HG03135 (cell line): ENCODE measurements around the gene LY6G6C.

Source experiments
- ATAC-seq: cut with Tn5 transposase; IDR thresholded peaks from one replicate; pipeline ENCODE4 v1.9.1; 2021; ENCODE audit warnings: mild to moderate bottlenecking, moderate library complexity; ENCODE audit not compliant: unreplicated experiment

Gene LY6G6C

GRCh38 chr6:31721351-31722020 is at the start of gene LY6G6C:
LY6G6C (minus strand) TSS chr6:31721746; CDS start chr6:31721679, 67 bp downstream.
- ATAC-seq = no peak

- ATAC-seq = no peak
Observed at GRCh38 chr6:31770860-31771259, 49.3 kb upstream of the LY6G6C start.

- no peak for ATAC-seq
Observed at GRCh38 chr6:31769684-31770371, 48.3 kb upstream of the LY6G6C start.

DNA sequence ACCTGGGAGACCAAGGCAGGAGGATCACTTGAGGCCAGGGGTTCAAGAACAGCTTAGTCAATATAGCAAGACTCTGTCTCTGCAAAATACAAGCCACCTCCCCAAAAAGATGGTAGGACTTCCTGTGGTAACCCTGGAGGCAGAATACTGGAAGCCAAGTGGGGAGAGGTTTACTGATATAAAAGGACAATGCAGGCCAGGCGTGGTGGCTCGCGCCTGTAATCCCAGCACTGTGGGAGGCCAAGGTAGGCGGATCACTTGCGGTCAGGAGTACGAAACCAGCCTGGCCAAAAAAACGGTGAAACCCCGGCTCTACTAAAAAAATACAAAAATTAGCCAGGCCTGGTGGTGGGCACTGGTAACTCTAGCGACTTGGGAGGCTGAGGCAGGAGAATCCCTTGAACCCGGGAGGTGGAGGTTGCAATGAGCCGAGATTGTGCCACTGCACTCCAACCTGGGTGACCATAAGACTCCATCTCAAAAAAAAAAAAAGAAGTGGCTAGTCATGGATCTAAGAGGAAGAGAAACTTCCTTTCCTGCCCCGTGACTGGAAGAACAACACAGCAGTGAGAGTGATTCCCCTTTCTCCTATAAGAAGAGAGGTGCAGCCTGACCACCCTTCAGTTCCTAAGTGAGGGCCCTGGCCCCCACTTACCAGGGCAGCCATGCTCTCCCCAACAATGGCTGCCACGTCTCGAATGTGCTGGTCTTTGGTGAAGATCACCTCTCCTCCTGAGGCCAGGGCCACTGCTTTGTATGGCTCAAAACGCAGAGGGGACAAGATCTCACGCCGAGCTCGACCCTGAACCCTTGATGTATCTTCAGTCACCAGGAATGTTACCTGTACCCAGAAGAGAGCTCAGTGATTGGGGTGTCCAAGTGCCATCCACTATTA is 47.1 kb upstream of the LY6G6C start:
- no peak for ATAC-seq

DNA sequence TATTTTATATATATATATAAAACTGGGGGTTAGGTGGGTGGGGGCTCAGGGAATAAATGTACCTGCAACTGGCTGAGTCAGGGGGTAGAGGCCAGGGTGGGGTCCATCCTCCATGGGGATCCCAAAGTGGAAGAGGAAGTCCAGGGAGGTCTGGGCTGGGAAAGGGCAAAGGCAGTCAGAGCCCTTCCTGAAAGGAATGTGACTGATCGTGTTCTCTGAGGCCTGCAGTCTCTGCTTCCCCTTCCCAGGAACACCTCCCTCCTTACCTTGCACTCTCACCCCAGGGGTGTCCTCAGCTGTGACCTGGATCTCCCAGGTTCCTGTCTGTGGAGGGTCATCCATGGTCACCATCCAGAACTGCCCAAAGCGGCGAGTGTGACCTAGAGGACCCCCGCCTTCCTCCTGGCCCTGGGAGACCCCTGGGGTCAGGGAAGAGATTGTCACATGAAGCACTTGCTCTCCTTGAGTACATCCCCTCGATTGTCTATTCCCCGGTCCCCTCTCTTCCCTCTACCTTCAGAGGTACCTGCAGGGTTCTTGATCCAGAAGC is 45.6 kb upstream of the LY6G6C start:
- ATAC-seq = no peak

DNA sequence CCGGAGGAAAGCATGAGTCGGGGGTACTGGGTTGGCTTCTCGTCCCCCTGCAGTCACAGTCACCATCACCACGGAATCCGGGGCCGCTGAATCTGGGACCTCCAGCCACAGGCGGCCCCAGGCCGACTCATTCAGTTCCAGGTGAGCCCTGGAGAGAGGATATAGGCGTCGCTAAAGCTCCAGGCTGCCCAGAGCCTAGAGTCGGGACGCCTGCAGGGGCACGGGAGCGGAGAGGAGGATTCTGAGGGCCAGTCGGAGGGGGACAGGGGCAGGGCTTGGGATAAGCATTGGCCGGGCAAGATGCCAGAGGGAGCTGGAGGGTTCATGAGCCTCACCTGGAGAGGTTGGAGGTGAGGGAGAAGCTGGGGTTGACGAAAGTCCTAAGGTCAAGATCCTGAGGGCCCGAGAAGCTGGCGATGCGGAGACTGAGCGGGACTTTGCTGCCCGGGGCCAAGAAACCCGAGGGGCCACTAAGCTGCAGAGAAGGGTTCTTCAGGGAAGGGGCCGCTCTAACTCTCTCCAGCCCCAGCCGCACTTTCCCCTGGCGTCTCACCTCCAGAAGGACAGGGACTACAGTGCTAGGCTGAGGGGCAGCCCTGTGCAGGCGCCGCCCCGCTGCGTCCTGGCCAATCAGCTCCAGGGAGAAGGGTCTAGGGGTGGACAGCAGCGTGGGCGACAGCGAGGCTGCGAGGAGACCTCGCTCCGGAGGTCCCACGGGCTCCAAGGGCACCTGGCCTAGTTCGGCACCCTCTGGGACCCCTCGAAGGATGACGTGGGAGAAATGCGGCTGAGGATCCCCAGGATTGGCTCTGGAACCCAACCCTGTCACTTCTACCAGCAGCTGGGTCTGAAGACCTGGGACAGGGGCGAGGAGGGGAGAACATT is 44.6 kb upstream of the LY6G6C start:
- no peak for ATAC-seq

- ATAC-seq = no peak
Observed at GRCh38 chr6:31765559-31765909, 44.0 kb upstream of the LY6G6C start.

GRCh38 chr6:31764198-31764597 is 42.7 kb upstream of the LY6G6C start:
- no peak for ATAC-seq

DNA sequence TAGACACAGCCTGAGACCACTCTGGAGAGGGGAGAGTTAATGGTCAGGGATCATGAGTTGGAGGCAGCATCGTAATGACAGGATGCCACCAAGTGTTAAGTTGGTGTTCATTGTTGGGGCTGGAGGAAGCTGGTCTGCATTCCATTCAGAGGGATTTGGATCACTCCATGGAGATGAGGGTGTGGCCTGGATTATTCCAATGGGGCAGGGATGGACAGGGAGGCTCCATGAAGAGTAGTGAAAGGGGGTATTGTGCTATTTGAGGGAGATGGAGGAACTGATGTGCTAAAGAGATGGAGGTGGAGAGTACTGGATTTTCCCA is 42.0 kb upstream of the LY6G6C start:
- no peak for ATAC-seq

- ATAC-seq = no peak
Observed at GRCh38 chr6:31762878-31763618, 41.5 kb upstream of the LY6G6C start.

DNA sequence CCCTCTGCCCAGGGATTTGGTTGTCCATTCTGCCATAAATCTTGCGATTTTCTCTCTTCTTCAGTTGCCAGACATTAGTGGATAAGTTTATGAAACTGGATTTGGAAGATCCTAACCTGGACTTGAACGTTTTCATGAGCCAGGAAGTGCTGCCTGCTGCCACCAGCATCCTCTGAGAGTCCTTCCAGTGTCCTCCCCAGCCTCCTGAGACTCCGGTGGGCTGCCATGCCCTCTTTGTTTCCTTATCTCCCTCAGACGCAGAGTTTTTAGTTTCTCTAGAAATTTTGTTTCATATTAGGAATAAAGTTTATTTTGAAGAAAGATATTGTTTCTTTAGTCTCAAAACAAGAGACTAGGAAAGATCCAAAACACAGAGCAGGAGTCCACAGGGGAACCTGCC is 40.8 kb upstream of the LY6G6C start, which contains the start of gene SAPCD1:
TSS of gene SAPCD1 (plus strand) at position 301 of the 400 bp plus-strand sequence. CDS start 399 bp downstream, outside the sequence.
- no peak for ATAC-seq

- no peak for ATAC-seq
Observed at GRCh38 chr6:31761343-31761742, 39.8 kb upstream of the LY6G6C start.

GRCh38 chr6:31760790-31761189 is 39.2 kb upstream of the LY6G6C start:
- no peak for ATAC-seq

DNA sequence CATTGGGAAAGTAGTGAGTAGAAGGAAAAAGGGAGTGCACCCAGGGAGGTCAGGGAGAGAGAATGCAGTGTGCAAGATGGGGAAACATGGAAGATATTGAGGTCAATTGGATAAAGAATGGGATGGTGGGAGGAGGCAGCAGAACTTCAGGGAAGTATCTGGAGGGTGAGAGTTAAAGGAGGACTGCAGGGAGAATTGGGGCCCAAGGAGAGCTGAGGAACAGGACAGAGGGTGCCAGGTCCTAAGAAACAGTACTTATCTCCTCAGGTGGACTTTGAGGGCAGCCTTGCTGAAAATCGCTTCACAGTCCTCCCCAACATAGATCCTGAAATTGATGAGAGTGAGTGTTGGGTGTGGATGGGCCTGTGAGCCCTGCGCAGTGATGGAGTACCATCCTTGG is 36.7 kb upstream of the LY6G6C start:
- no peak for ATAC-seq

DNA sequence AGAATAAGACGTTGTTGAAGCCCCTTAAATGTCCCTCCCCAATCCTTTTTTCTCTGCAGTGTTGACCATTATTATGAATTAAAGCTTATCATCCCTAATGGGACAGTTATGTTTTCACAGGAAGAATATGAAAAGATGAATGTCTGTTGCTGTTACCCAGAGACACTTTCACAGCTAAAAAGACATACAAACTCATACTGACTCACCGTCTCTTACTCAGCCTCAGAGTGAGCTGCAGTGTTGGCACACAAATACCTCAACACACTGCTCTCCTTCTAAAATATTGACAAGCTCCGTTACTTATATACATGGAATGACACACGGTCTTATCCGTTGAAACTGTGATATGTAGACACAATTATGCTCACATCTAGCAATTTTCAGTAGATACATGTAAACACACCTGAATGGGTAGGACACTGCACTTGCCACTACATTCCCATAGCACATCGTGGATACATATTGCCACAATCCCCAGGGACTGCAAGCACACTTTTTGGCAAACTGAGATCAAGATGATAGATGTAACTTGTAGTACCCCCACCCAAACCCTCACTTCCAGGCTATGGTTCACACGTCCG is 31.3 kb upstream of the LY6G6C start:
- no peak for ATAC-seq

- ATAC-seq = no peak
Observed at GRCh38 chr6:31750411-31751022, 29.0 kb upstream of the LY6G6C start.

DNA sequence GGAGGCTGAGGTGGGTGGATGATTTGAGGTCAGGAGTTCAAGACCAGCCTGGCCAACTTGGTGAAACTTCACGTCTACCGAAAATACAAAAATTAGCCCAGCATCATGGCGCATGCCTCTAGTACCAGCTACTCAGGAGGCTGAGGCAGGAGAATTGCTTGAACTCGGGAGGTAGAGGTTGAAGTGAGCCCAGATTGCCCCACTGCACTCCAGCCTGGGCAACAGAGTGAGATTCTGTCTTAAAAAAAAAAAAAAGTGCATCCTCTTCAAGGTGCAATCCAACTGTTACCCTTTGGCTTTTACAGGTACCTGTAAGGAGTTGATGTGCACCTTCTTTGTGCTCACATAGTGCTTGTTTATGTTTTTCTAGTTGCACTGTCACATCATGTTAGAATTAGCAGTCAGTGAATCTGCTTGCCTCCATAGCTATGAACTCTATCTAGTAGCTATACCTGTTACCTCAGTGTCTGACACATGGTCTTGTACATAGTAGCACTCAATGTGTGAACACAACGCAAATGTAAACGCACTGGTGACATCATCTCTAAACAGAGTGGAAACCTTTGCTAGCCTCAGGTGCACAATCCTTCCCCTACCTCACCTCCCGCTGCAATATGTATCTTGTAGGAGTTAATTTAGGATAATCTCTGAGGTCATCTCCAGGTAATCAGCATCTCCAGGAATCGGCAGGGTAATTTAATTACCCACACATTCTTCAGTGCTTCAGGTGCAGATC is 27.9 kb upstream of the LY6G6C start:
- ATAC-seq = no peak

DNA sequence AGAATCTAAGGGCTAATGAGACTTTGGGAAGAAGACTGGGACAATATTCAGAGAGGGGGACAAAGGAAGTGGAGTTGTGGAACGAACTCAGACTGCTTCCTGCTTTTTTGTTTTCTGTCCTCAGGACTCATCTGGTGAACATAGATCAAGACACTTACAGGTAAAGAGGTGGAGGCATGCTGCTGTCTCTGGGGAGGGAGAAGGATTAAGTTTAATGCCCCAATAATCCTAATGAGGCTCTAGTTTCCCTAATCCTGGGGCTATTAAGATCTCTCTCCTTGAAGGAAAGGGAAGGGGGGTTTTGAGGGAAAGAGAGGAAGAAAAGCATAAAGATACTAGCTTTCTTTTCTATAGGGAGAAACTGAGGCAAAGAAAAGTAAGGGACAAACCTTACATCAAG is 22.9 kb upstream of the LY6G6C start:
- ATAC-seq = no peak
